ENCODE data around the gene JPT1. TPM values are rescaled to one million over a fixed set of nuclear protein-coding genes. Genes with fewer than 3 reads are reported as not detected.
A peak's percentile ranks its signal among the peaks of the same experiment; 100 is the strongest.

The JPT1 gene
- total and polyA plus RNA-seq, 7 experiments from 2014 or later: 12.3 to 227 (median 42.7) TPM

GRCh38 chr17:75102385-75102821 lies 51.9 kb downstream of the JPT1 start:
- DNase-seq (no peak), ATAC-seq (peak; percentile 74)
- H3K36me3 ChIP-seq (ENCODE audit: control insufficient read depth in 2 of 3, insufficient read depth in 3 of 3, low read length in 3 of 3): peaks cover 0 to 20% (median 0%) of the 10 kb centered on the region in 3 experiments
- H3K36me3 Mint-ChIP-seq: peaks cover 0 to 12% (median 5%) of the 10 kb centered on the region in 5 donors
- H3K4me3 Mint-ChIP-seq: peak overlapping the region in 1 of 10 donors; percentile 18
- H3K27me3 Mint-ChIP-seq: no peaks in the 10 kb centered on the region
- peak overlapping the region in 4 of 9 donors; percentile 15 to 70 (median 36) for H3K27ac Mint-ChIP-seq
- ChIA-PET POLR2A (interaction anchor here (0.7 kb wide), 1 partner anchor 73 kb away, joined by 3 read pairs; no protein-coding TSS in a partner anchor), CTCF (interaction anchor here (0.7 to 2.0 kb wide), 3 partner anchors 11 to 149 kb away, joined by 3 to 10 read pairs (median 4); no protein-coding TSS in a partner anchor)
- peaks cover 0 to 8% (median 0%) of the 10 kb centered on the region in 7 donors for H3K4me1 Mint-ChIP-seq
- H3K27ac ChIP-seq (ENCODE audit: low read depth, low read length): no peak overlapping the region
- H3K9me3 Mint-ChIP-seq: peaks cover 0 to 1% (median 0%) of the 10 kb centered on the region in 11 donors
- no peak overlapping the region for H3K4me3 ChIP-seq (ENCODE audit: low read length)
- H3K9me3 ChIP-seq (ENCODE audit: control insufficient read depth in 2 of 3, low read length in 3 of 3): no peaks in the 10 kb centered on the region
- H3K27me3 ChIP-seq (ENCODE audit: control insufficient read depth in 2 of 2, insufficient read depth in 2 of 2, low read length in 2 of 2): no peaks in the 10 kb centered on the region
- H3K4me1 ChIP-seq (ENCODE audit: control insufficient read depth in 2 of 2, insufficient read depth in 2 of 2, low read length in 2 of 2): no peaks in the 10 kb centered on the region
- intact Hi-C loops (cut with micrococcal nuclease): no loop called here

- H3K36me3 ChIP-seq (ENCODE audit: control insufficient read depth in 2 of 3, insufficient read depth in 3 of 3, low read length in 3 of 3): peaks cover 0 to 20% (median 0%) of the 10 kb centered on the region in 3 experiments
- intact Hi-C loops (cut with micrococcal nuclease): no loop called here
- H3K27ac ChIP-seq (ENCODE audit: low read depth, low read length): no peak overlapping the region
- H3K4me3 Mint-ChIP-seq: no peak overlapping the region
- H3K9me3 Mint-ChIP-seq: peaks cover 0 to 1% (median 0%) of the 10 kb centered on the region in 11 donors
- no peak for DNase-seq
- no peaks in the 10 kb centered on the region for H3K27me3 ChIP-seq (ENCODE audit: control insufficient read depth in 2 of 2, insufficient read depth in 2 of 2, low read length in 2 of 2)
- H3K36me3 Mint-ChIP-seq: peaks cover 0 to 12% (median 5%) of the 10 kb centered on the region in 5 donors
- no peaks in the 10 kb centered on the region for H3K9me3 ChIP-seq (ENCODE audit: control insufficient read depth in 2 of 3, low read length in 3 of 3)
- CTCF ChIA-PET: interaction anchor here (0.7 to 1.1 kb wide), 3 partner anchors 11 to 40 kb away, joined by 3 to 5 read pairs (median 3); no protein-coding TSS in a partner anchor
- H3K27ac Mint-ChIP-seq: no peak overlapping the region
- POLR2A ChIA-PET: no interaction called here
- H3K27me3 Mint-ChIP-seq: no peaks in the 10 kb centered on the region
- peaks cover 0 to 8% (median 0%) of the 10 kb centered on the region in 7 donors for H3K4me1 Mint-ChIP-seq
- no peak overlapping the region for H3K4me3 ChIP-seq (ENCODE audit: low read length)
- no peak for ATAC-seq
- H3K4me1 ChIP-seq (ENCODE audit: control insufficient read depth in 2 of 2, insufficient read depth in 2 of 2, low read length in 2 of 2): no peaks in the 10 kb centered on the region
Measured at GRCh38 chr17:75099881-75100595, 54.3 kb downstream of the JPT1 start.

GRCh38 chr17:75098861-75099260 lies 55.5 kb downstream of the JPT1 start:
- H3K4me1 ChIP-seq (ENCODE audit: control insufficient read depth in 2 of 2, insufficient read depth in 2 of 2, low read length in 2 of 2): no peaks in the 10 kb centered on the region
- Mint-ChIP-seq H3K36me3 (peaks cover 0 to 12% (median 5%) of the 10 kb centered on the region in 5 donors), H3K27me3 (no peaks in the 10 kb centered on the region), H3K27ac (peak overlapping the region in 1 of 9 donors; percentile 67), H3K4me1 (peaks cover 0 to 8% (median 0%) of the 10 kb centered on the region in 7 donors), H3K9me3 (peaks cover 0 to 1% (median 0%) of the 10 kb centered on the region in 11 donors), H3K4me3 (no peak overlapping the region)
- no peak for ATAC-seq
- ChIA-PET POLR2A (interaction anchor here (1.2 kb wide), 1 partner anchor 17 kb away, joined by 3 read pairs; no protein-coding TSS in a partner anchor), CTCF (interaction anchor here (1.0 to 1.1 kb wide), 2 partner anchors 15 to 39 kb away, joined by 3 to 5 read pairs; no protein-coding TSS in a partner anchor)
- H3K36me3 ChIP-seq (ENCODE audit: control insufficient read depth in 2 of 3, insufficient read depth in 3 of 3, low read length in 3 of 3): peaks cover 0 to 20% (median 0%) of the 10 kb centered on the region in 3 experiments
- no peak overlapping the region for H3K27ac ChIP-seq (ENCODE audit: low read depth, low read length)
- H3K9me3 ChIP-seq (ENCODE audit: control insufficient read depth in 2 of 3, low read length in 3 of 3): no peaks in the 10 kb centered on the region
- no peak for DNase-seq
- intact Hi-C loops (cut with micrococcal nuclease): no loop called here
- no peaks in the 10 kb centered on the region for H3K27me3 ChIP-seq (ENCODE audit: control insufficient read depth in 2 of 2, insufficient read depth in 2 of 2, low read length in 2 of 2)
- no peak overlapping the region for H3K4me3 ChIP-seq (ENCODE audit: low read length)

DNA sequence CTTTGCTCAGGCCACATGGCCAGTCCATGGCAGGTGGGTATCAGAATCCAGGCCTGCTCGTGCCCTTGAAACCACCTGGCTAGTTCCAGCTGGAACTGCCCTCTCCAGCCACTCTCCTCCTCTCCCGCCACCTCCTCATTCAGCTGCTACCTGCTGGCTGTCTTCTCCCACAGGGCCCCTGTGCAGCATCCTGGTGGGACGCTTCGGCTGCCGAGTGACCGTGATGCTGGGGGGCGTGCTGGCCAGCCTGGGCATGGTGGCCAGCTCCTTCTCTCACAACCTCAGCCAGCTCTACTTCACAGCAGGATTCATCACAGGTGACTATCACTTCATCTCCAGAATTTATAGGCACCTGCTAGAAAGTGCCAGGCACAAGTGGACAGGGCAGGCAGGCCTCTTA lies 56.4 kb downstream of the JPT1 start:
- H3K27ac ChIP-seq (ENCODE audit: low read depth, low read length): no peak overlapping the region
- Mint-ChIP-seq H3K9me3 (peaks cover 0 to 1% (median 0%) of the 10 kb centered on the region in 11 donors), H3K4me1 (peaks cover 0 to 8% (median under 1%) of the 10 kb centered on the region in 7 donors), H3K36me3 (peaks cover 0 to 12% (median 5%) of the 10 kb centered on the region in 5 donors), H3K27ac (no peak overlapping the region), H3K27me3 (no peaks in the 10 kb centered on the region), H3K4me3 (no peak overlapping the region)
- peaks cover 0 to 20% (median 0%) of the 10 kb centered on the region in 3 experiments for H3K36me3 ChIP-seq (ENCODE audit: control insufficient read depth in 2 of 3, insufficient read depth in 3 of 3, low read length in 3 of 3)
- no peaks in the 10 kb centered on the region for H3K4me1 ChIP-seq (ENCODE audit: control insufficient read depth in 2 of 2, insufficient read depth in 2 of 2, low read length in 2 of 2)
- intact Hi-C loops (cut with micrococcal nuclease): no loop called here
- no peaks in the 10 kb centered on the region for H3K9me3 ChIP-seq (ENCODE audit: control insufficient read depth in 2 of 3, low read length in 3 of 3)
- DNase-seq (no peak), ATAC-seq (no peak)
- POLR2A ChIA-PET: interaction anchor here (1.2 kb wide), 1 partner anchor 16 kb away, joined by 3 read pairs; no protein-coding TSS in a partner anchor
- CTCF ChIA-PET: interaction anchor here (0.6 to 1.9 kb wide), 2 partner anchors 16 to 72 kb away, joined by 3 to 8 read pairs; no protein-coding TSS in a partner anchor
- H3K4me3 ChIP-seq (ENCODE audit: low read length): no peak overlapping the region
- no peaks in the 10 kb centered on the region for H3K27me3 ChIP-seq (ENCODE audit: control insufficient read depth in 2 of 2, insufficient read depth in 2 of 2, low read length in 2 of 2)

- no peak overlapping the region for H3K4me3 ChIP-seq (ENCODE audit: low read length)
- Mint-ChIP-seq H3K36me3 (peaks cover 0 to 12% (median 5%) of the 10 kb centered on the region in 5 donors), H3K27me3 (no peaks in the 10 kb centered on the region), H3K27ac (no peak overlapping the region), H3K9me3 (no peaks in the 10 kb centered on the region), H3K4me1 (peaks cover 11 to 19% (median 14%) of the 10 kb centered on the region in 7 donors), H3K4me3 (no peak overlapping the region)
- DNase-seq (no peak), ATAC-seq (peak; percentile 94)
- H3K4me1 ChIP-seq (ENCODE audit: control insufficient read depth in 2 of 2, insufficient read depth in 2 of 2, low read length in 2 of 2): no peaks in the 10 kb centered on the region
- no peak overlapping the region for H3K27ac ChIP-seq (ENCODE audit: low read depth, low read length)
- H3K36me3 ChIP-seq (ENCODE audit: control insufficient read depth in 2 of 3, insufficient read depth in 3 of 3, low read length in 3 of 3): peaks cover 0 to 20% (median 0%) of the 10 kb centered on the region in 3 experiments
- H3K9me3 ChIP-seq (ENCODE audit: control insufficient read depth in 2 of 3, low read length in 3 of 3): no peaks in the 10 kb centered on the region
- POLR2A ChIA-PET: interaction anchor here (0.6 kb wide), 1 partner anchor 71 kb away, joined by 3 read pairs; no protein-coding TSS in a partner anchor
- no peaks in the 10 kb centered on the region for H3K27me3 ChIP-seq (ENCODE audit: control insufficient read depth in 2 of 2, insufficient read depth in 2 of 2, low read length in 2 of 2)
- intact Hi-C loops (cut with micrococcal nuclease): no loop called here
- CTCF ChIA-PET: no interaction called here
Measured at GRCh38 chr17:75096082-75096625, 58.2 kb downstream of the JPT1 start.

DNA sequence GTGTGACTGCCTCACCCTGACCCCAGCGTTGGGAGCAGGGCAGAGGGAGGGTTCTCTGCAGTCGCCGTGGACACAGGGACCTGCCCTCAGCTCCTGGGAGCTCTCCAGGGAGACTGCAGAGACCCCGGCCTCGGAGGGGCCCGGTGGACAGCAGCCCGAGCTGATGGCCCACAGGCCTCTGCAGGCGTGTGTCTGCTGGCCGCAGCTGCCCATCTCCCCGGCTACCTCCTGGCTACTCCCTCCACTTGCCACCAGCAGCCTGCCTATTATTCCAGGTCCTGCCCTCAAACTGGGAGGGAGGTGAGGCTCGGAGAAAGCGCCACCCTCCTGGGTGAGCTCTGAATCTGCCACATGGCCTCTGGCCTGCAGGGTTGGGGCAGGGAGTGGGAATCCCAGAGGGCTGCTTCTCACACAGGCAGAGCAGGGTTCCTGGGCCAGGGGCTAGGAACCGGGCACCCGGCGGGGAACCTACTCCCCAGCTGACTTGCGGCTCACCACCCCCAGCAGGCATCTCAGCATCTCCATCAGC lies 59.4 kb downstream of the JPT1 start:
- ChIA-PET POLR2A (interaction anchor here (0.5 kb wide), 1 partner anchor 91 kb away, joined by 3 read pairs; no protein-coding TSS in a partner anchor), CTCF (no interaction called here)
- Histone ChIP-seq H3K36me3 (ENCODE audit: control insufficient read depth in 2 of 3, insufficient read depth in 3 of 3, low read length in 3 of 3) (peaks cover 0 to 12% (median 0%) of the 10 kb centered on the region in 3 experiments), H3K27ac (ENCODE audit: low read depth, low read length) (no peak overlapping the region), H3K9me3 (ENCODE audit: control insufficient read depth in 2 of 3, low read length in 3 of 3) (no peaks in the 10 kb centered on the region), H3K4me1 (ENCODE audit: control insufficient read depth in 2 of 2, insufficient read depth in 2 of 2, low read length in 2 of 2) (no peaks in the 10 kb centered on the region), H3K27me3 (ENCODE audit: control insufficient read depth in 2 of 2, insufficient read depth in 2 of 2, low read length in 2 of 2) (no peaks in the 10 kb centered on the region), H3K4me3 (ENCODE audit: low read length) (no peak overlapping the region)
- Mint-ChIP-seq H3K4me3 (no peak overlapping the region), H3K36me3 (peaks cover 0 to 8% (median 5%) of the 10 kb centered on the region in 5 donors), H3K27ac (no peak overlapping the region), H3K4me1 (peaks cover 20 to 29% (median 26%) of the 10 kb centered on the region in 7 donors), H3K9me3 (no peaks in the 10 kb centered on the region), H3K27me3 (no peaks in the 10 kb centered on the region)
- intact Hi-C loops (cut with micrococcal nuclease): no loop called here
- ATAC-seq (no peak), DNase-seq (no peak)
